ENCODE measurements around the gene SAMD10.

- TF ChIP-seq CTCF (IDR thresholded peaks at IDR 0.05) (no peak), POLR2AphosphoS5 (IDR thresholded peaks at IDR 0.05) (no peak)
Measured at GRCh38 chr20:63951398-63952209, 27.8 kb downstream of the SAMD10 start.
